GM18498 (cell line): ENCODE results near the gene CPLX1.

Experiments used
- ATAC-seq: cut with Tn5 transposase; IDR thresholded peaks from one replicate; pipeline ENCODE4 v1.9.1; 2021; ENCODE audit warnings: mild to moderate bottlenecking, moderate library complexity; ENCODE audit not compliant: unreplicated experiment

Gene CPLX1

DNA sequence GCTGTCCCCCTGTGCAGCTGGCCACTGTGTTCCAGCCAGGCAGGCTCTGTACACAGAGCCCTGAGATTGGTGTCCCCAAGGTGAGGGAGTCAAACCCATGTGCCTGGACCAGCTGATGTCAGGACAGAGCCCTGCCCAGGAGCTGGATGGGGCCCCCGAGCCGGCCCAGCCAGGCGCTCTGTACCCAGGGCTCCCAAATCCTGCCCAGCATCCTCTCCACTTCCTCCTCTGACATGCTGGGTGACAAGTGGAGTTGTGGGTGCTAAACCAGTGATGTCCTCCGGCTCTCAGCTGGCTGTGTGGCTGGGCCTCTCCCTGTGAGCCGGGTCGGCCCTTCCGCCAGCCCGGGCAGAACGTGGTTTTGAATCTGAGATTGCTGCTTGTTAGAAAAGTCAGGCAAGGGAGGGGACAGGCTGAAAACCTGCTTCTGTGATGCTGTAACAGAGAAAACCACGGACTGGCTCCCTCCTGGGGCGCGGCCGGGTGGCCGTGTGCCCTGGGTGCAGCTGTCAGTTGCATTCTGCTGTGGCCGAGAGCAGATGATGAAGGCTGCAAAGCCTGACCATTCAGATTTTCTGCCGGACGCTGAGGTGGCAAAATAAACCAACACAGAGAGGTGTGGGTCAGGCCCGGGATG lies 7.9 kb upstream of the CPLX1 start:
- no peak for ATAC-seq

DNA sequence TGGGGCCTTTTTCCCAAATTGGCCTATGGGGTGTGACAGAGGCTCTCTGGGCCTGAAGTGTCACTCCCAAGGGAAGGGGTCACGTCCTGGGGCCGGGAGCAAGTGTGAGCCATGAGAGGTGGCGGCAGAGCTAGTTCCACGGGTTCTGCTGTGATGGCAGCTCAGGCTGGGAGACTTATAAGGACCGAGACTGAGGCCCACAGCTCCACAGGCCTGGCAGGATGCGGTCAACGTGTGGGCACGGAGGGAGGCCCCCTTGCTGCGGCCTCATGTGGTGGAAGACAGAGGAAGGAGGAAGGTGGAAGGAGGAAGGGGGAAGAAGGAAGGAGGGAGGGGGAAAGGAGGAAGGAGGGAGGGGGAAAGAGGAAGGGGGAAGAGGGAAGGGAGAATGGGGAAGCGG lies 7.2 kb upstream of the CPLX1 start:
- ATAC-seq: no peak

DNA sequence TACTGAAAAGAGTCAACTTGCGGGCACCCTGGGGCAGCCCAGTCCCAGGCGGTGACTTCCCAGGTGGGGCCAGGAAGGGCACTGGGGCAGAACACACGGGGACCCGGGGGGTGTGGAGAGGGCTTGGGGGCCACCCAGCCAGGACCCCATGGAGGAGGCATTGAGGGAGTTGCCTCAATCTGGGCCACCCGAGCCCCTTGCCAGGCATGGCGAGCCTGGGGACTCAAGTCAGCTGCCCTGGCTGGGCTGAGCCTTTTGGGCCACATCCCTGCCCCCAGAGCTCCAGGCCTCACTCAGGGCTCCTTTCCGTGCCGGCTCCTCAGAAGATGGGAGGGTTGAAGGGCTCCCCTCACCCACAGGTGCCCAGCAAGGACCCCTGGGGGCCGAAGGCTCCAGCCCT lies 6.6 kb upstream of the CPLX1 start:
- no peak for ATAC-seq

DNA sequence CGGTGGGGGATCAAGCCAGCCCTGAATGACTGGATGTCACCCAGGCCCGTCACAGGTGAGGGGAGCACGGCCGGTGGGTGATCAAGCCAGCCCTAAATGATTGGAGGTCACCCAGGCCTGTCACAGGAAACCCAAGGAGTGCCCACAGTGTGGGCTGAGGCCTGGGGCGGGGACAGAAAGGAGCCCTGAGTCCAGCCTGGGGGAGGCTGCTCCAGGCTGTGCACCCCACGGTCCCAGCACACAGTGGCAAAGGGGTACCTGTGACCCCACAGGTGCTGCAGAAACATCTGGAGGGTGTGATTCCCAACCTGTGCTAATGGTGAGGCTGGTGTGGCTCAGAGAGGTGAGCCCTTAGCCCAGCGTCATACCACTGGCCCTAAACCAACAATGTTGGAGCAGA lies 6.2 kb upstream of the CPLX1 start:
- ATAC-seq: no peak

DNA sequence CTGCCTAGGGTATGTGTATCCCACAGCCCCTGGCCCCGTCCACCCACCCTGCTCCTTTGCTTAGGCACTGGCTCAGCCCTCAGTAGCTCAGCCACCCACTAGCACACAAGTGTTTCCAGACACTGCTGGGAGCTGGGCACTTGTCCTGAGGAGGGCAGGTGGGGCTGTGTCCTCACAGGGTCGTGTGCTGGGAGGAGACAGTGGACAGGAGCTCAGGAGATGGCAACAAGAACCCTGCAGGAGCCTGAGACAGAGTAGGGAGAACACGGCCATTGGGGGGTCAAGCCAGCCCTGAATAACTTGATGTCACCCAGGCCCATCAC lies 5.5 kb upstream of the CPLX1 start:
- no peak for ATAC-seq

- ATAC-seq: no peak
Observed at GRCh38 chr4:830601-831482, 4.9 kb upstream of the CPLX1 start.

GRCh38 chr4:829761-830600 lies 4.1 kb upstream of the CPLX1 start:
- ATAC-seq: no peak

DNA sequence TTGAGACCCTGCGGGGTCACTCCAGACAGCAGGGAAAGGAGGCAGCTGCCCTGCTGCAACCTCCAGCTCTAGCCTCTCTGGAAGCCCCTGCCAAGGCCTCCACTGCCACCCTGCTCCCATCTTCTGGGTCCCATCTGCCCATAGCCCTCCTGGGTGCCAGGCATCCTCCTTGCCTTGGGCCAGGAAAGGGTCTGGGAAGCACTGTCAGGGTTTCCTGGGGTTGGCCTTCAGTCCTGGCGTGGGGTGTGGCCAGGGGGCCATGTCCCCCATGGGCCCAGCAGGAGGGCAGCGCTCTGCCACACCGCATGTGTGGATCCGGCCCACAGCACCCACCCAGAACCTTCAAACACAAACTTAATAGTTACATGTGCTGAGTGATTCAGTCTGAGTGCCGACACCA lies 3.4 kb upstream of the CPLX1 start:
- no peak for ATAC-seq

- ATAC-seq: no peak
Observed at GRCh38 chr4:828641-829271, 2.8 kb upstream of the CPLX1 start.

DNA sequence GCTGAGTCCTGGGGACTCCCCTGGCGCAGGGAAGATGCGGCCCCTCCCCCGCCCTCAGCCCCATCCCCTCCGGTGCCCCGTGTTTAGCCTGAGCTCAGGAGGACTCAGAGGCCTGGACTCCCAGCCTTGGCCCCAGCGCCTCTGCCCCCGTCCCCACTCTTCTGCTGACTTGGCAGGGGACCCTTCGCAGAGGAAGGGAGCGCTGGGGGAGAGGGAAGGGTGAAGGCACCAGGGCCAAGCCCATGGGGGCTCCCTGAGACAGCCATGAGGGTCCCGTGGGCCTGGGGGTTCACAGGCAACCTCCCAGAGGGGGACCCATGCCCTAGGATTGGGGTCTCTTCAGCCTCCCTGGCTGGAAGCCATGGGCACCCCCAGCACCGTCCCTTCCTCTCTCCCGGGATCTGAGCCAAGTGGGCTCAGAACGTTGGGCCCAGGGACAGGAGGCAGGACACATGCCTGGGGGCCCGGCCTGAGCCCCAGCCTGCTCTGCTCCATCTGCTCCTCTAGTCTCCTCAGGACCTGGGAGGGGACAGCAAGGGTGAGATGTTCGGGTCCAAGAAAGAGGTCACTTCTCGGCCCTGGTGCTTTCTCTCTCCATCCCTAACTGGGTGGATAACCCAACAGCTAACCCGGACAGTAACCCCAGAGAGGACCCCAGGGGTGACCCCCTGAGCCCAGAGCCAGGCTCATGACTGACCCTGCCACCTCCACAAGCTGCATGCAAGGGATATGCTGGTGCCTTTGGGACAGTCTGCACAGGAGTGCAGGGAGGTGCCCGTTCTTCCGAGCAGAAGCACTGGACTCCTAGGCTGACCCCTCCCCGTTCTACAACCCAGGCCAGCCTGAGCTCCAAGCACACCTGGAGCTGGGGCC lies 1.5 kb upstream of the CPLX1 start:
- ATAC-seq: no peak

DNA sequence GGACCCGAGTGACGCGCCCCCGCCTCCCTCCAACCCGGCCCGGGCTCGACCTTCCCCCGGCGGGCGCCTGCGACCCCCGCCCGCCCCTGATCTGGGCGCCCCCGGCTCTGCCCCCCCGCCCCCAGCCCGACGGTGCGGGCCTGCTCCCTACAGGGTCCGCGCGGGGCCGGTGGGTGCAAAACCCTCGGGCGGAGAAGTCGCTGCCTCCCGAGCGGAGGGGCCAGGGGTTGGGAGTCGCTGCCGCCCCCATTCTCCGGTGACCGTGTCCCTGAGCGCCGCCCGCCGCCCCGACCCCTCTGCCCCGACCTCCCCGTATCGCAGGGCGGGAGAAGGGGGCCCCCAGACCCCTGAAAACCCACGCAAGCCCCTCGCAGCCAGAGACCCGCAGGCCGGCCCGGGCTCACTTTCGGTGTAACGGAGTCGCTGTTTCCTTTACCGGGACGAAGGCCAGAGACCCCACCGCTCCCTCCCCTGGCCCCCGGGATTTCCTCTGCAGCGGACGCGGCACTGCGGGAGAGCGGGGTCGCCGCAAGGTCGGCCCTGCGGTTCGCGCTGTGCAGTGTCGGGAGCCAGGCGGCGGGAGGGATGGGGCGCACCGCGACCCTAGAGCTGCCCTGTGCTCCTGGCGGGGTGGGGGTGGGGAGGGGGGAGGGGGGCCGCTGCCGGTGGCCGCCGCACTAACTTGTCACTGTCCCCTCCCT lies 729 bp upstream of the CPLX1 start:
- no peak for ATAC-seq

GRCh38 chr4:825063-825970 lies 612 bp downstream of the CPLX1 start:
- ATAC-seq: no peak

DNA sequence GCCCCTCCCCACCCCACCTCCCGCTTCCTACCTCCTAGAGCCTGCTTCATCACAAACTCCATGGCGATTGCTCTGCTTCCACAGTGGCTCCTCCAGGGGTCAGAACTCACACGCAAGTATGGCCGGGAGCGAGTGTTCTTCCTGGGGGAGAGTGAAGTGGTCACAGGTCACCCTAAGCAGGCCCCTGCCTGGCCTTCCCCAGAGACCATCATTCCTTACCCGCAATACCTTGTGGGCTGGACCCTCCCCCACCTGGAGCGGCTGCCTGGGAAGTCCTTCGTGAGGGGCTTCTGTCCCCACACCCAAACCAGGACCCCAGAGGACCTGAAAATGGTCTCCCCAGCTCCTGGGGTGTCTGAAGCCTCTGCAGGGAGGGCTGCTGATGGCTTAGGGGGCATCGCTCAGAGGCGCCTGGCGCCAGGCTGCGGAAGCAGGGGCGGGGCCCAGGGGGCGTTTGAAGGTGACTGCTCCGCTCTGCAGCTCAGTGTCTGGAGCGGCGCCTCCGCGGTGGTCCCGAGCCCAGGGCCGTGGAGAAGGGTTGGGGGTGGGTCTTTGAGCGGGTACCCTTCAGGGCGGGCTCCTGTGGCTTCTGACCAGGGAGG lies 1.4 kb downstream of the CPLX1 start:
- ATAC-seq: no peak

- no peak for ATAC-seq
Observed at GRCh38 chr4:823761-824460, 2.0 kb downstream of the CPLX1 start.

GRCh38 chr4:823176-823760 lies 2.7 kb downstream of the CPLX1 start:
- ATAC-seq: no peak

GRCh38 chr4:822361-823175 lies 3.4 kb downstream of the CPLX1 start:
- ATAC-seq: no peak
